ENCODE data around the gene F13B.
"Not testable (repeated sequence)": the region's sequence is repeated elsewhere in the genome, so short reads cannot be mapped to it uniquely, and the experiment has no call there.

F13B gene

DNA sequence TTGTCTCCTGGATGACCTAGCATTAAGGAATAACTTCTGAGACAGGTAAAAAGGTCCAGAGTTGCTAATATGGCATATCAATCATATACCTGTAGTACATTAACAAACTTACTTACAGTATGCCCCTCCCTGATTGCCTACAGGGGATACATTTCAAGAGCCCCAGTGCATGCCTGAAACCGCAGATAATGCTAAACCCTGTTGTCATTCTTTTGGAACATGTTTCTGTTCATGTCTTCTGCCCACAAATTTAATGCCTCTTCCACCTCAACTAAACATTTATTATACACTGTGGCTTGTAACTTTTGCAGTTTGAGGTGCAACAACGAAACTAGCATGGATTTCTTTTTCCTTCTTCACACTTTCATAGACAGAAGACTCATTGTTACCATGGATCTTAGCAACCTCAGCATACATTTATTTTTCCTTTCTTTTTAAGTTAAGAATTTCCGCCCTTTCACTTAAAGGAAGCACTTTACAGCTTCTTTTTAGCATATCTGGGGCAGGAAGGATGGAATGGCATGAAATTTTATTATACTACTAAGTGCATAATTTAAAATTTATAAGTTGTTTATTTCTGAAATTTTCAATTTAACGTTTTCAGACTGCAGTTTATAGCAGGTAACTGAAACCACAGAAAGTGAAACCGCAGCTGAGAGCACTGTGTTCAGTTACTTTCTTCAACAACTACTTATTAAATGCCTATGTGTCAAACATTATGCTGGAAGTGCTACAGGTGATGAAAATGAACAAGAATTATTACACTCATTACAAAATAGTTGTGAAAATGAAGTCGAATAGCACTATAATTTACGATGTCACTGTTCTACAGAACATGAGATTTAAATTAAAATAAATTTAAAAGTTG is 25.3 kb downstream of the F13B start:
- no peak for DNase-seq

DNA sequence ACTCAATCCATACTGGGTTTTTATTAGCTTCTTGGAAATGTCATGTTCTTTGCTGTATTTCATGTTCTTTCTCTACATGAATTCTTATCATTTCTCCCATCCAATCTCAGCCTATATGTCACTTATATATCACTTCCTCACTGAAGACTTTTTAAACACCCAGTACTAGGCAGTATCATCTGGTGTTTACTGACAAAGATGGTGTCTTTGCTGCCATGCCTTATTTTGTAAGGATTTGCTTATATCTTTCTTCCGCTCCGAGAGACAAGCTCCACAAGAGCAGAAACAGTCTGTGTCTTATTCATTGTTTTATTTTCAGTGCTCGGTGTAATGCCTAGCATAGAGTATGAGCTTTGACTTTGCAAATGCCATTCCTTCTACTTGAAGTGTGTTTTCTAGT is 30.2 kb downstream of the F13B start:
- DNase-seq: no peak

DNA sequence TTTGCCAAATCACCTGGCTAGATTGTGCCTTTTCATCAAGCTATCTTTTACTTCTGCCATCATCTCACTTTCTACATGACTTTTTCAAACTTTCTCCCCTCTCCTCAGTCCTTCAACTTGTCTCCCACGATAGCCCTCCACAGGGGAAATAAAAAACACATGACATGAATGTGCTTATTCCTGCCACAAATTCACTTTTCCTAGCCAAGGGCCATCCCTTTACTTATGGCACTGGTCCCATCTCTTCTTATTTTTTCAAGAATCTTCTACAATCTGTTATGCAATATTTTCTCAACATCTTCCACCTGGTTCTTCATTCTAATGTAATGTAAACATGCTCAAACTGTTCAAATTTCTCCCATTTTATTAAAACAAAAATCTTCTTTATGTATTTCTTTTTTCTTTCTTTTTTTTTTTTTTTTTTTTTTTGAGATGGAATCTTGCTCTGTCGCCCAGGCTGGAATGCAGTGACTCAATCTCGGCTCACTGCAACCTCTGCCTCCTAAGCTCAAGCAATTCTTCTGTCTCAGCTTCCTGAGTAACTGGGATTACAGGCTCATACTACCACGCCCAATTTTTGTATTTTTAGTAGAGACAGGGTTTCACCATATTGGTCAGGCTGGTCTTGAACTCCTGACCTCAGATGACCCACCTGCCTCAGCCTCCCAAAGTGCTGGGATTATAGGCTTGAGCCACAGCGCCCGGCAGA is 32.3 kb downstream of the F13B start:
- not testable (repeated sequence) for DNase-seq

DNA sequence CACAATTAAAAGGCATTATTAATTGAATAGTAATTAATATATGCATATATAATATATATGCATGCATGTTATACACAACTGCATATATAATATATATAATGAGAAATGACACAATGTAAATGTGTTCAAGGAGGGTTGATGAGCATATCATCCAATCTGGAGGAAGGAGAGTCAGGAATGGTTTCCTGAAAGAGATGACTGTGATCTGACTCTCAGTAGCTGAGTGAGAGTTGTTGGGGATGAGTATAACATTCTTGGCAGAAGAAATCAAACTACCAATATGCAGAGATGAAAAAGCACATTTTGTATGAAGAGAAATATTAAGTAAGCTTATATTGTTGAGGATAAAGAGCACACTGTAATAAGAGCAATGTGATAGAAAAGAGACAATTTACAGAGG is 37.3 kb downstream of the F13B start:
- no peak for DNase-seq

DNA sequence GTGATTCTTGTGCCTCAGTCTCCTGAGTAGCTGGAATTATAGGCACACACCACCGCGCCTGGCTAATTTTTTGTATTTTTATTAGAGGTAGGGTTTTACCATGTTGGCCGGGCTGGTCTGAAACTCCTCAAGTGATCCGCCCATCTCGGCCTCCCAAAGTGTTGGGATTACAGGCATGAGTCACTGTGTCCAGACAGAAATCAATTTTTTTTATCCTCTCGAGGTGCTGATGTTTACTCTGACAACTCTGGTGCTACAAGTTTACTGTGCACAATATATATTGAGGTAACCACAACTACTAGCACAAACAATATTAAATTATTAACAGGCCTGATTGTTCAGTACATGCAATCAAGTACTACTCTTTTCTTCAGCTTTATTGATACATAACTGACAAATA is 39.7 kb downstream of the F13B start:
- DNase-seq: no peak

DNA sequence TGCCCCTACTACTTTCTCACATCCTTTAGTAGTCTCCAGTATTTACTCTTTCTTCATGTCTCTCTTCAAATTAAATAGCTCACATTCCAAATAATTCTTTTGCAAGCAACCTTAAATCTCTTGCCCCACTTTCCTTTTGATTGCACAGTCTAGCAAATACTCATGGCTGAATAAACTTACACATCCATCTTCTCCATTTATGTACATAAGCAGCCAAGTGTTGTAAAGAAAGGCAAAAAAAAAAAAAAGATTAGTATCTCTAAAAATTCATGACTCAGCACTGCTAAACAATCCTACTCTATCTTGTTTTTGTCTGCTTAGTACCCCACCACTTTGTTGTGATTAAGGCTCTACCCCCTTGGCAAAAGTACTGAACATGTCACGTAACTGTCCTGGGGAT is 42.6 kb downstream of the F13B start:
- DNase-seq: no peak

DNA sequence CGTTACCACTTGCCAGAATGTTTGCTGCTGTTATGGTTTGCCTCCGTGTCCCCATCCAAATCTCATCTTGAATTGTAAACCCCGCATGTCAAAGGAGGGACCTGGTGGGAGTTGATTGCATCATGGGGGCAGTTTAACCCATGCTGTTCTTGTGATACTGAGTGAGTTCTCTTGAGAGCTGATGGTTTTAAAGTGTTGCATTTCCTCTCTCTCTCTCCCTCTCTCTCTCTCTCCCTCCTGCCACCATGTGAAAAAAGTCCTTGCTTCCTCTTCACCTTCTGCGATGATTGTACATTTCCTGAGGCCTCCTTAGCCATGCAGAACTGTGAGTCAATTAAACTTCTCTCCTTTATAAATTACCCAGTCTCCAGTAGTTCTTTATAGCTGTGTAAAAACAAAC is 45.3 kb downstream of the F13B start:
- no peak for DNase-seq

DNA sequence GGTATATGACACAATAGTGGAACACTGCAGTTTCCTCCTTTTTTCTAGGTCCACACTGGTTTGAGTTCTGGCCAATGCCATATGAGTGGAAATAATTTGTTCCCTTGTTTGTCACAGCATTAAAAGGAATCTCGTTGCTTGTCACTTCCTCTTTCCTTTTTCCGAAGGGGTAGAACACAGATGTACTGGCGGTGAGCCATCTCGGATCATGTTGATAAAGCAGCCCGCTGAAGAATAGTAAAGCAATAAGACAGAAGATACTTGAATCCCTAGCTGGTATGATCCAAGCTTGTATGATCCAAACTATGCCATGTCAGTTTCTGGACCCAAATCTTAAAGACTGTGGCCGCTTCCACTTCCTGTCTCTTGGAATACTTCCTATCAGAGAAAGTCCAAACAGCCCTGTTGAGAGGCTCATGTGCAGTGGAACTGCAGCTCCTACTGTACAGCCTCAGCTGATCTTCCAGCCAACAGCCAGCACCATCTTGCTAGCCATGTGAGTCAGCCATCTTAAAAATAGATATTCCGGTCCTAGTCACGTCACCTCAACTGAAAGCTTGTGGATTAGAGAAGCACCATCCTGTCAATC is 49.4 kb downstream of the F13B start:
- no peak for DNase-seq

DNA sequence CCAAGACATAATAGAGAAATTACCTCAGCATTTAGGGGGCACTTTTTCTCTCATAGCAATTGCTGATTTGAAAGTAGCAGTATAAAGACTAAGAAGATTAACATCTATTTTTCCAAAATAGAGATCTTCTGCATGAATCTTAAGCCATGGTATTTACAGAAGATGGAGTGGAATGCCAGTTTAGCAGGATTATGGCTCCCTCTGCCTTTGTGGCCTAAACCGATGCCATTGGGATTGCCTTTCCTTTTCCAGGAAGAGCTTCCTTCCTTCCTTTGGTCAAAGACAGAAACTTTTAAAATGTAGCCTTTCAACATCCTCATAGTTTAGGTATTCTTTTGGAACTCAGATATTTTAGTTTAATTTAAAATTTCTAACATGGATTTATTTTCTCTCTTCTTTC is 50.3 kb downstream of the F13B start:
- DNase-seq: no peak

DNA sequence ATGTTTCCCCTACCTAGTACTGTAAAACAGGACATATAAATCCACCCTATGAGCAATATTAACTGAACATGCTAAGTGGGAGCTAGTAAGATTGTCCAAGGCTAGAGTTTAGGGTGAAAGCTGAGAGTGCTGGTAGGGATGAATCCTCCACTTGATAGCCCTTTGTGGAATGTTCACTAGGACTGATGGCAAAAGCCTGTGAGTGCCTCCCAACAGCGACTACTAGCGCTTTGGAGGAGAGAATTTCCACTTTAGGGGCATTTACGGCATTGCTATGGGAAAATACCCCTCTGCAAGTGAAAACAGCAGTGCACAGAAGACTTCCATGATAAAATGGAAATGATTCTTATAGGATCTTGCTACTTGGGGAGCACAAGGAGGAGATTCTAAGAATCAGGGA is 53.8 kb downstream of the F13B start:
- no peak for DNase-seq

DNA sequence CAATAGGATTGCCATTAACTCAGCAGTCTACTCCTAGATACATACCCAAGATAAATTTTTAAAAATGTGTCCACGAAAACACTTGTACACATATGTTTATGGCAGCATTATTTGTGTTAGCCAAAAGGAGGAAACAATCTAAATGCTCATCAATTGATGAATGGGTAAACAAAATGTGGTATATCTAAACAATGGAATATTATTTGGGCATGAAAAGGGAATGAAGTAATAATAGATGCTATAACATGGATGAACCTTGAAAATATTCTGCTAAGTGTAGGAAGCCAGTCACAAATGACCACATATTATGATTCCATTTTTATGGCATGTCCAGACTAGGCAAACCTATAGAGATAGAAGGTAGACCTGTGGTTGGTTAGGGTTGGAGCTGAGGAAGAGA is 55.4 kb downstream of the F13B start:
- no peak for DNase-seq

DNA sequence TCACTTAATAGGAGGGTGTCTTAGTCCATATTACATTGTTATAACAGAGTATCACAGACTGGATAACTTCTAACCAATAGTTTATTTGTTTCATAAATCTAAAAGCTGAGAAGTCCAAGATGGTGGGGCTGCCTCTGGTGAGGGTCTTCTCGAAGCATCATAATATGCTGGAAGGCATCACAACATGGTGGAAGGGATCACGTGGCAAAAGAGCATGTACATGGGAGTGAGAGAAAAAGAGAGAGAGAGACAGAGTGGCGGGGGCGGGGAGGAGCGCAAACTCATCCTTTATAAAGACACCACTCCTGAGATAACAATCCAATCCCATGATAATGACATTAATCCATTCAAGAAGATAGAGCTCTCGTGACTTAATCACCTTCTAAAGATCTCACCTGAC is 58.2 kb downstream of the F13B start:
- DNase-seq: no peak

DNA sequence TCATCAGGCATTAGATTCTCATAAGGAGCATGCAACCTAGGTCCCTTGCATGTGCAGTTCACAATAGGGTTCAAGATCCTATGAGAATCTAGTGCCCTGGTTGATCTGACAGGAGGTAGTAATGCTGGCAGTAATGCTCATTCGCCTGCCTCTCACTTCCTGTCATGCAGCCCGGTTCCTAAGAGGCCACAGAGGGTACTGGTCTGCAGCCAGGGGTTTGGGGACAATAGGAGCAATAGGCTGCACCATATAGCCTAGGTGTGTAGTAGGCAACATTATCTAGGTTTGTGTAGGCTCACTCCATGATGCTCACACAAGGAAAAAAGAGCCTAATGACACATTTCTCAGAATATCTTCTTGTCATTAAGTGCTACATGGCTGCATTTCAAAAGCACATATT is 63.9 kb downstream of the F13B start:
- no peak for DNase-seq

DNA sequence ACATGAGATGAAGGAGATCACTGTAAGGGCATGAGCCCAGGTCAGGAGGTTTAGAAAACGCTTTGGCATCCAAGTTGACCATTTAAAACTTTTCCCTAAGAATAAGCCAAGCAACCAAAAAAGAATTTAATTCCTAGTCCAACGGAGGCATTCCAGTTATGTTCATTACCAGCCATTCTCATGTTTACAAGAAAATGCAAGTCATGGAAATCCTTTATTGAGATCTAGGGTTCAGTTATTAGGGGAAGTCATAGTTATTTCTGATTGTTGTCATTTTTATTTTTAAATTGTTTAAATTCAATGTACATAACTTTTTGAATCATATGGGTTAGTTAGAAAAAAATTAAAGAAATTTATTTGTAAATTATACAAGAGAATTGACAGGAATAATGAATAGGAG is 65.2 kb downstream of the F13B start:
- DNase-seq: no peak

DNA sequence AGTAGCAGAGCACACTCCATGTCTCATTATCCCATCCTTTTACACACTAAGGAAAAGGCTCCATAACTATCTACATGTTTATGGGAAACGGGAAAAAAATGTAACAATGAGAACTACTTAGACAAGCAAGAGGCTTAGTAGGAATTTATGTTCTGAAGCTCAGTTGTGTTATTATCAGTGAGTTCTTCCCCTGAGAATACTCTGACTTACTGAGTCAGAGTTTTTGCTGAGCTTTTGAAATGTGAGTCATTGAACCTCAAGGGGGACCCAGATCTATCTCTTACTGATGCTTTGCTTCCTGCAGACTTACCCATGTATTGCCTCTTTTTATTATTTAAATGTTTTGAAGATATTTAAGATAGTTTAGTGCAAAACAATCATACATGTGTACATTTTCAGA is 69.6 kb downstream of the F13B start:
- no peak for DNase-seq

DNA sequence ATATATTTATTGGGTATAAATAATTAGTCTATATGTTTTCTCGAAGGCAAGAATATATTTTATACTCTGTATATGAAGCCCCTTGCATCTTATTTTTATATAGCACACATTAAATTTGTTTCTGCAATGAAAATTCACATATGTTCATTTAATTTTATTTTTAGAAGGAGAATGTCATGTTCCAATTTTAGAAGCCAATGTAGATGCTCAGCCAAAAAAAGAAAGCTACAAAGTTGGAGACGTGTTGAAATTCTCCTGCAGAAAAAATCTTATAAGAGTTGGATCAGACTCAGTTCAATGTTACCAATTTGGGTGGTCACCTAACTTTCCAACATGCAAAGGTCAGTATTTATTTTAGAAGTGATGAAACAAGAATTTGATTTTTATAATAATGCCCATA is 73.1 kb downstream of the F13B start:
- no peak for DNase-seq

DNA sequence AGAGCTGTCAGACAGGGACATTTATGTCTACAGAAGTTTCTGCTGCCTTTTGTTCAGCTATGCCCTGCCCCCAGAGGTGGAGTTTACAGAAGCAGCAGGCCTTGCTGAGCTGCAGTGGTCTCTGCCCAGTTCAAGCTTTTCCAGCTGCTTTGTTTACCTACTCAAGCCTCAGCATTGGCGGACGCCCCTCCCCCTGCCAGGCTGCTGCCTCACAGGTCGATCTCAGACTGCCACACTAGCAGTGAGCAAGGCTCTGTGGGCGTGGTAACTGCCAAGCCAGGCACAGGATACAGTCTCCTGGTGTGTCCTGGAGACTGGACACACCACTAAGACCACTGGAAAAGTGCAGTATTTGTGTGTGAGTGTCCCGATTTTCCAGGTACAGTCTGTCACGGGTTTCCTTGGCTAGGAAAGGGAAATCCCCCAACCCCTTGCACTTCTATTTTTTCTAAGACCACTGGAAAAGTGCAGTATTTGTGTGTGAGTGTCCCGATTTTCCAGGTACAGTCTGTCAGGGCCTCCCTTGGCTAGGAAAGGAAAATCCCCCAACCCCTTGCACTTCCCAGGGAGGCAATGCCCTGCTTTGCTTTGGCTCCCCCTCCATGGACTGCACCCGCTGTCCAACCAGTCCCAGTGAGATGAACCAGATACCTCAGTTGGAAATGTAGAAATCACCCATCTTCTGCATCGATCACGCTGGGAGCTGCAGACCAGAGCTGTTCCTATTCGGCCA is 75.0 kb downstream of the F13B start:
- DNase-seq: not testable (repeated sequence)
